Fibroblast of lung (primary cell): Measurements from ENCODE around the gene MEGF9. TPM values are rescaled to one million over a fixed set of nuclear protein-coding genes. Genes with fewer than 3 reads are reported as not detected.

Source experiments
- DNase-seq, 2 donors: peaks; one replicate each; pipeline versions ENCODE4 v3.0.0 to v3.0.0-alpha.2; 2010; ENCODE audit warnings: low read depth in 2 of 2
- H2AFZ ChIP-seq: 2 replicates; pipeline ENCODE4 v1.5.1; 2012; ENCODE audit warnings: low read length, control low read depth, inconsistent platforms
- H3K27ac ChIP-seq: 2 replicates; pipeline ENCODE4 v1.5.1; 2011; ENCODE audit warnings: low read length, control low read depth; ENCODE audit not compliant: insufficient read depth
- H3K27me3 ChIP-seq: 2 replicates; pipeline ENCODE4 v1.5.1; 2011; ENCODE audit warnings: mild to moderate bottlenecking, low read length; ENCODE audit not compliant: control insufficient read depth, insufficient read depth
- H3K36me3 ChIP-seq: 2 replicates; pipeline ENCODE4 v1.5.1; 2011; ENCODE audit warnings: low read length; ENCODE audit not compliant: control insufficient read depth, insufficient read depth
- H3K4me1 ChIP-seq: 2 replicates; pipeline ENCODE4 v1.5.1; 2011; ENCODE audit warnings: low read length; ENCODE audit not compliant: control insufficient read depth, insufficient read depth; ENCODE audit errors: extremely low read depth
- H3K4me2 ChIP-seq: 2 replicates; pipeline ENCODE4 v1.5.1; 2011; ENCODE audit warnings: low read length, control low read depth; ENCODE audit not compliant: insufficient read depth; ENCODE audit errors: extremely low read depth
- H3K4me3 ChIP-seq, 4 experiments: fragments of 200-600 bp in 1 of 4; sonication (generic) in 1 of 4; replicated peaks in 1 of 4; 2 replicates each; pipeline ENCODE4 v1.5.1; 2011 to 2016; ENCODE audit warnings: low read length in 4 of 4, low read depth in 3 of 4, mild to moderate bottlenecking in 3 of 4, control low read depth in 2 of 4, inconsistent platforms in 1 of 4, mixed read lengths in 1 of 4; ENCODE audit not compliant: insufficient read depth in 1 of 4; ENCODE audit errors: control extremely low read depth in 1 of 4
- H3K79me2 ChIP-seq: 2 replicates; pipeline ENCODE4 v1.5.1; 2012; ENCODE audit warnings: mild to moderate bottlenecking, low read length, inconsistent platforms; ENCODE audit not compliant: control insufficient read depth, insufficient read depth
- H3K9ac ChIP-seq: 2 replicates; pipeline ENCODE4 v1.5.1; 2011; ENCODE audit warnings: mild to moderate bottlenecking, low read length, control low read depth; ENCODE audit not compliant: insufficient read depth
- H3K9me3 ChIP-seq: 2 replicates; pipeline ENCODE4 v1.5.1; 2012; ENCODE audit warnings: low read depth, low read length; ENCODE audit not compliant: control insufficient read depth, insufficient read depth
- H4K20me1 ChIP-seq: 2 replicates; pipeline ENCODE4 v1.5.1; 2011; ENCODE audit warnings: low read length; ENCODE audit not compliant: control insufficient read depth, insufficient read depth; ENCODE audit errors: extremely low read depth
- EZH2 ChIP-seq: IDR thresholded peaks from 2 replicates; pipeline ENCODE4 v1.5.1; 2012; ENCODE audit warnings: low read length, control low read depth, mild to moderate bottlenecking; ENCODE audit errors: missing control alignments
- polyA plus RNA-seq, 2 donors: library from polyadenylated mRNA; depleted of rRNA in 1 of 2; stranded (reverse) in 1 of 2; unstranded in 1 of 2; fragments of >200 nt; gene quantifications; 2 replicates each; pipeline ENCODE4 v1.2.1, GENCODE V29; 2011 to 2012; ENCODE audit warnings: missing spikeins in 1 of 2
- total RNA-seq: library from RNA; depleted of rRNA; stranded (reverse); fragments of >200 nt; gene quantifications from 2 replicates; pipeline ENCODE4 v1.2.1, GENCODE V29; 2014
- TF ChIP-seq, protein P1 (sequence below), 2 donors: IDR thresholded peaks in 1 of 2; conservative IDR thresholded peaks in 1 of 2; 1 replicate in 1 of 2; 2 replicates in 1 of 2; pipeline ENCODE4 v1.5.1; 2011 to 2012; ENCODE audit warnings: low read length in 2 of 2, control low read depth in 1 of 2, inconsistent platforms in 1 of 2, low read depth in 1 of 2, mild to moderate bottlenecking in 1 of 2

Gene MEGF9
- total and polyA plus RNA-seq, 2 donors (not counting 1 experiment from before 2014, with no cell fraction given), result 15.8 to 24.9 TPM

DNA sequence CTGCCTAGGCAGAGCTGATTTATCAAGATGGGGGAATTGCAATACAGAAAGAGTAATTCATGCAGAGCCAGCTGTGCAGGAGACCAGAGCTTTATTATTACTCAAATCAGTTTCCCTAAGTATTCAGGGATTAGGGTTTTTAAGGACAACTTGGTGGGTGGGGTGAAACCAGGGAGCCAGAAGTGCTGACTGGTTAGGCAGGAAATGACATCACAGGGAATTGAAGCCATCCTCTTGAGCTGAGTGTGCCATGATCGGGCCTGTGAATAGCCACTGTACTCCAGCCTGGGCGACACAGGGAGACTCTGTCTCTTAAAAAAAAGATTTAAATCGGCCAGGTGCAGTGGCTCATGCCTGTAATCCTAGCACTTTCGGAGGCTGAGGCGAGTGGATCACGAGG lies 89.0 kb downstream of the MEGF9 start:
- Histone ChIP-seq H3K9me3 (no peaks in the 10 kb centered on the region), H3K36me3 (no peaks in the 10 kb centered on the region), H3K9ac (no peak overlapping the region), H3K4me3 (no peak overlapping the region), H3K4me2 (no peak overlapping the region), H4K20me1 (no peaks in the 10 kb centered on the region), H3K27ac (peak overlapping the region; percentile 20), H3K79me2 (no peaks in the 10 kb centered on the region), H3K27me3 (no peaks in the 10 kb centered on the region), H3K4me1 (no peaks in the 10 kb centered on the region), H2AFZ (no peak overlapping the region)
- peak; percentile 22 to 42 for DNase-seq
- TF ChIP-seq EZH2, result no peak
- TF ChIP-seq, protein P1, sequence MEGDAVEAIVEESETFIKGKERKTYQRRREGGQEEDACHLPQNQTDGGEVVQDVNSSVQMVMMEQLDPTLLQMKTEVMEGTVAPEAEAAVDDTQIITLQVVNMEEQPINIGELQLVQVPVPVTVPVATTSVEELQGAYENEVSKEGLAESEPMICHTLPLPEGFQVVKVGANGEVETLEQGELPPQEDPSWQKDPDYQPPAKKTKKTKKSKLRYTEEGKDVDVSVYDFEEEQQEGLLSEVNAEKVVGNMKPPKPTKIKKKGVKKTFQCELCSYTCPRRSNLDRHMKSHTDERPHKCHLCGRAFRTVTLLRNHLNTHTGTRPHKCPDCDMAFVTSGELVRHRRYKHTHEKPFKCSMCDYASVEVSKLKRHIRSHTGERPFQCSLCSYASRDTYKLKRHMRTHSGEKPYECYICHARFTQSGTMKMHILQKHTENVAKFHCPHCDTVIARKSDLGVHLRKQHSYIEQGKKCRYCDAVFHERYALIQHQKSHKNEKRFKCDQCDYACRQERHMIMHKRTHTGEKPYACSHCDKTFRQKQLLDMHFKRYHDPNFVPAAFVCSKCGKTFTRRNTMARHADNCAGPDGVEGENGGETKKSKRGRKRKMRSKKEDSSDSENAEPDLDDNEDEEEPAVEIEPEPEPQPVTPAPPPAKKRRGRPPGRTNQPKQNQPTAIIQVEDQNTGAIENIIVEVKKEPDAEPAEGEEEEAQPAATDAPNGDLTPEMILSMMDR (conservative IDR thresholded peaks at IDR 0.05 in 1 of 2, IDR thresholded peaks at IDR 0.05 in 1 of 2; ENCODE audit: low read depth in 1 of 2, low read length in 2 of 2), result no peak

DNA sequence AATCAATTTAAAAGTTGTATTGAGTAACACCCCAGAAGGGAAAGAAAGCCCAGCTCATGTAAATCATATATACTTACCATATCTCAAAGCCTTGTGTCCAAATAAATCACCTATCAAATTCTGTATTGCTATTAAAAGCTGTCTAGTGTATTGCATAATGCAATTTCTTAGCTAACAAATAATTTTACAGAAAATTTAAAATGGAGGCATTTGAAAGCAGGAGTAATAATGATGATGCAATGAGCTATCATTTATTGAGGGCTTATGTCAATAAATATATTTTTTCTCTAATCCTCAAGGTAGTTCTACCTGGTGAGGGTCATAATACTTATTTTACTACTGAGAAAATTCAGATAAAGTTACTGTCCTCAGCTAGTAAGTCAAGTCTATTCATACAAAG lies 91.5 kb downstream of the MEGF9 start:
- Histone ChIP-seq H3K4me1 (peaks cover 5% of the 10 kb centered on the region), H3K27ac (no peak overlapping the region)

DNA sequence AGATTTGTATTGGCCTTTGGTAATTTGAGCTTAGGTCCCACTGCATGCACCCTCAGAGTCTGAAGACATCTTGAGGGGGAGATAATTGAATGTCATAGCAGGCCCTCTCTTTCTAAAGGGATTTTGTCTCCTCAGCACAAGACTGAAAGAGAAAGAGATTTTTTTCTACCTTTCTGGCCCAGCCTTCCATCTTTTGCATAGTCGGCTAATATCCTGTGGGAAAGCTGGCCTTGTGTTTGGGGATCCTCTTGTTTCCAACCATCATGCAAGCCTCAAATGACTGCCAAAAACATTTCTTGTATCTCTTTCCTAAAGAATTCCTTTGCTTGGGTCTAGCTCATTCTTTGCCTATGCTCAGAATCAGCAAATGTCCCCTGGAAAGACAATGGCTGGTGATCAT lies 92.3 kb downstream of the MEGF9 start:
- Histone ChIP-seq H3K36me3 (no peaks in the 10 kb centered on the region), H4K20me1 (no peaks in the 10 kb centered on the region), H3K9ac (no peak overlapping the region), H3K27me3 (no peaks in the 10 kb centered on the region), H3K27ac (no peak overlapping the region), H3K4me1 (peaks cover 5% of the 10 kb centered on the region), H2AFZ (no peak overlapping the region), H3K4me2 (no peak overlapping the region), H3K79me2 (no peaks in the 10 kb centered on the region), H3K4me3 (no peak overlapping the region), H3K9me3 (no peaks in the 10 kb centered on the region)
- no peak for TF ChIP-seq EZH2
- TF ChIP-seq, protein P1 (conservative IDR thresholded peaks at IDR 0.05 in 1 of 2, IDR thresholded peaks at IDR 0.05 in 1 of 2; ENCODE audit: low read depth in 1 of 2, low read length in 2 of 2), result no peak
- DNase-seq, result no peak

More for the DNA sequence above, 91.5 kb downstream of the MEGF9 start:
- Histone ChIP-seq H3K79me2 (no peaks in the 10 kb centered on the region), H3K9ac (no peak overlapping the region), H3K36me3 (no peaks in the 10 kb centered on the region), H2AFZ (no peak overlapping the region), H3K4me3 (no peak overlapping the region), H3K4me2 (no peak overlapping the region), H3K9me3 (no peaks in the 10 kb centered on the region), H4K20me1 (no peaks in the 10 kb centered on the region), H3K27me3 (no peaks in the 10 kb centered on the region)
- no peak for DNase-seq
- TF ChIP-seq, protein P1 (conservative IDR thresholded peaks at IDR 0.05 in 1 of 2, IDR thresholded peaks at IDR 0.05 in 1 of 2; ENCODE audit: low read depth in 1 of 2, low read length in 2 of 2), result no peak
- TF ChIP-seq EZH2, result no peak
